Subcutaneous adipose tissue (tissue), 4 donors: ENCODE results near the gene CFAP91. TPM values are rescaled to one million over a fixed set of nuclear protein-coding genes. Genes with fewer than 3 reads are reported as not detected.

Experiments used
- total RNA-seq, 4 donors: library from RNA; depleted of rRNA; stranded (reverse); fragments of >200 nt; gene quantifications; one replicate each; pipeline ENCODE4 v1.1.0, GENCODE V29; 2016
- TF ChIP-seq, protein P1 (sequence below): fragments of 450-650 bp; IDR thresholded peaks from one replicate; pipeline ENCODE4 v1.5.1; 2016; ENCODE audit warnings: low read depth, mild to moderate bottlenecking, control low read depth, antibody characterized with exemption, moderate library complexity

CFAP91 gene
- total RNA-seq, 4 donors from 2014 or later, result 0.57 to 3.1 (median 2.9) TPM

DNA sequence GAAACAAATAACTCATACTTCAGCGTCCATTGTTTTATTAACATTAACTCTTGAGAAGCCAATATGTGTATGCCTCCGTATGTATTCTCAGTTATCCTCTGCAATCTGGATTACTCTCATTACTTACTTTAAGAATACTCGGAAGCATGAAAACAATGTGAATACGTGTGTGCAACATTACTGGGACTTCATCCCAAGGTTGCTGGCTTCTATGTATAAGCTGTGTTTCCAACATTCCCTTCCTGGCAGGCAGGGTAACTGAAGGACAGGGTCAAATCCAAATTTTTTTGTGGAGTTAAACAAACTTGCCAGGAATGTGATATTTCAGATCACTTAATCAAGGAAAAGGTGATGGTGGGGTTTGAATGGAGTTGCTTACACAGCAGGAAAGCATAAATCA, 44.5 kb downstream of the CFAP91 start:
- TF ChIP-seq, protein P1, sequence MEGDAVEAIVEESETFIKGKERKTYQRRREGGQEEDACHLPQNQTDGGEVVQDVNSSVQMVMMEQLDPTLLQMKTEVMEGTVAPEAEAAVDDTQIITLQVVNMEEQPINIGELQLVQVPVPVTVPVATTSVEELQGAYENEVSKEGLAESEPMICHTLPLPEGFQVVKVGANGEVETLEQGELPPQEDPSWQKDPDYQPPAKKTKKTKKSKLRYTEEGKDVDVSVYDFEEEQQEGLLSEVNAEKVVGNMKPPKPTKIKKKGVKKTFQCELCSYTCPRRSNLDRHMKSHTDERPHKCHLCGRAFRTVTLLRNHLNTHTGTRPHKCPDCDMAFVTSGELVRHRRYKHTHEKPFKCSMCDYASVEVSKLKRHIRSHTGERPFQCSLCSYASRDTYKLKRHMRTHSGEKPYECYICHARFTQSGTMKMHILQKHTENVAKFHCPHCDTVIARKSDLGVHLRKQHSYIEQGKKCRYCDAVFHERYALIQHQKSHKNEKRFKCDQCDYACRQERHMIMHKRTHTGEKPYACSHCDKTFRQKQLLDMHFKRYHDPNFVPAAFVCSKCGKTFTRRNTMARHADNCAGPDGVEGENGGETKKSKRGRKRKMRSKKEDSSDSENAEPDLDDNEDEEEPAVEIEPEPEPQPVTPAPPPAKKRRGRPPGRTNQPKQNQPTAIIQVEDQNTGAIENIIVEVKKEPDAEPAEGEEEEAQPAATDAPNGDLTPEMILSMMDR, result no peak

DNA sequence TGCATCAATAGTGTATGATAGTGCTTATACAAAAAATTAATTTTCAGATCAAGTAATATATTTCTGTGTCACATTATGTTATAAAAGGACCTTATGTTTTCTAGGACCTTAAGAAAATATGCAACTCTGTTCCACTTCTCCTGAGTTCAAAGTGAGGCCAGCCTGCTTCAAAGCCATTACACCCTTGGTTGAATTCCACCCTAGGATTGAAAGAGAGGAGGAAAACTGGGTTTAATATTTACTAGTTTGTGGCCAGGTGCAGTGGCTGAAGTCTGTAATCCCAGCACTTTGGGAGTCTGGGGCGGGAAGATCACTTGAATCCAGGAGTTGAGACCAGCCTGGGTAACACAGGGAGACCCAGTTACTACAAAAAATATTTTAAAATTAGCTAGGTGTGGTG, 46.2 kb downstream of the CFAP91 start:
- TF ChIP-seq, protein P1, result no peak

- TF ChIP-seq, protein P1, result no peak
Measured at GRCh38 chr3:119751423-119751822, 48.6 kb downstream of the CFAP91 start.

Other genes with a start within 250 kb of the CFAP91 start
- 10 to 100 TPM; 19.6 to 33.3 (median 30.0) TPM for gene TMEM39A, start 239.4 kb upstream of the CFAP91 start, total RNA-seq
- 10 to 100 TPM; 10.6 to 18.9 (median 17.9) TPM for gene POGLUT1, start 234.1 kb upstream of the CFAP91 start, total RNA-seq
- gene TIMMDC1, start 204.5 kb upstream of the CFAP91 start, total RNA-seq, result 10 to 100 TPM; 43.9 to 76.1 (median 47.0) TPM
- 1 to 10 TPM in 3 of 4 donors, under 1 TPM in 1; 0.65 to 4.4 (median 2.0) TPM for gene CD80, start 143.4 kb upstream of the CFAP91 start, total RNA-seq
- 10 to 100 TPM in 3 of 4 donors, 1 to 10 TPM in 1; 9.5 to 17.7 (median 13.0) TPM for gene ADPRH, start 123.5 kb upstream of the CFAP91 start, total RNA-seq
- gene PLA1A, start 105.1 kb upstream of the CFAP91 start, total RNA-seq, result 1 to 10 TPM; 1.4 to 8.9 (median 2.4) TPM
- gene POPDC2, start 42.4 kb upstream of the CFAP91 start, total RNA-seq, result 1 to 10 TPM; 1.3 to 2.9 (median 1.8) TPM
- 10 to 100 TPM; 17.9 to 86.4 (median 23.0) TPM for gene COX17, start 25.6 kb upstream of the CFAP91 start, total RNA-seq
- under 1 TPM in 2 of 4 donors, not detected in 2; 0.66 to 0.68 TPM for gene NR1I2, start 79.1 kb downstream of the CFAP91 start, total RNA-seq